ENCODE measurements around the gene SNRPN.
"Not testable (repeated sequence)": the region's sequence is repeated elsewhere in the genome, so short reads cannot be mapped to it uniquely, and the experiment has no call there.

The SNRPN gene

DNA sequence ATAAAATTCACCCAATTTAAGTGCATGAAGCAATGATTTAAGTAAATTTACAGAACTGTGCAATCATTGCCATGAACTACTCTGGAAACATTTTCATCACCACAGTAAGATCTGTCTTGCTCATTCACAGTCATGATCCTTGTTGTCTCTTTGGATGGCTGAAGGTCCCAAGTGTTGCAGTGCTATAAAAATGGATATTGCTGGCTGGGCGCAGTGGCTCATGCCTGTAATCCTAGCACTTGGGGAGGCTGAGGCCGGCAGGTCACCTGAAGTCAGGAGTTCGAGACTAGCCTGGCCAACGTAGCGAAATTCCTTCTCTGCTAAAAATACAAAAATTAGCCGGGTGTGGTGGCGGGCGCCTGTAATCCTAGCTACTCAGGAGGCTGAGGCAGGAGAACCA is 17.0 kb downstream of the SNRPN start:
- DNase-seq, result no peak

DNA sequence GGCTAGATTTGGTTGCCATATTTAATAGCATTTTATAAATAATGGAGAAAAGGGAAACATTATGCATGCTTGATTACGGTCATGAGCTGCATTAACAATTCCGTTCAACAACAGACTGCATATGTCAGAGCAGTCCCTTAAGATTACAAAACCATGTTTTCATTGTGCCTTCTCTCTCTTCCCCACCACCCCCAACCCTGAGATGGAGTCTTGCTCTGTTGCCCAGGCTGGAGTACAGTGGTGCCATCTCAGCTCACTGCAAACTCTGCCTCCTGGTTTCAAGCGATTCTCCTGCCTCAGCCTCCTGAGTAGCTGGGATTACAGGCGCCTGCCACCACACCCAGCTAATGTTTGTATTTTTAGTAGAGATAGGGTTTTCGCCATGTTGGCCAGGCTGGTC is 17.9 kb downstream of the SNRPN start:
- not testable (repeated sequence) for DNase-seq

DNA sequence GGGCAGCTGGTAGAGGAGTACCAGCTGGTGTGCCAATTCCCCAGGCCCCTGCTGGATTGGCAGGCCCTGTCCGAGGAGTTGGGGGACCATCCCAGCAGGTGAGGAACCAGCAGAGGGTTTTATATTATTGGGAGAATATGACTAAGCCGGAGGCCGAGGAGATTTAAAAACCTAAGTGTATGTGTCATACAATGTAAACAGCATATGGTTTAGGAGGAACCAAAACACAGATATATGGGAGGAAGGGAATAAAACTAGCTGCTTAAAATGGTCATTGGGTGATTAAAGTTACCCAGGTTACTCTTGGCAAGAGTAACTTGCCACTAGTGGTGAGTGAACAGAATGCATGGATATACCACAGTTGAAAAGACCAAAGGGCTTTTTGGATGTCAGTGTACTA is 22.1 kb downstream of the SNRPN start:
- DNase-seq, result no peak

DNA sequence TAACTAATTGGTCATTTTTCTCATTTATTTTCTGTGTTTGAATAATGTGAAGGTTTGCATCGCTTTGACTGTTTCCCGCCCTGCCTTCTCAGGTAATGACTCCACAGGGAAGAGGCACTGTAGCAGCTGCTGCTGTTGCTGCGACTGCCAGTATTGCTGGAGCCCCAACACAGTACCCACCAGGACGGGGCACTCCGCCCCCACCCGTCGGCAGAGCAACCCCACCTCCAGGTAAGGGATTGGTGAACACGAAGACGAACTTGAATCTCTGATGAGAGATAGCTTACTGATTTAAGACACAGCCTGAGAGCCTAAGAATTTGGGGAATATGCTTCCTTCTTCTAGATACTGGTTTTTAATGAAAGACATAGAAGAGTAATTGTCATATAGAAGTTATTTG is 22.9 kb downstream of the SNRPN start:
- no peak for DNase-seq

DNA sequence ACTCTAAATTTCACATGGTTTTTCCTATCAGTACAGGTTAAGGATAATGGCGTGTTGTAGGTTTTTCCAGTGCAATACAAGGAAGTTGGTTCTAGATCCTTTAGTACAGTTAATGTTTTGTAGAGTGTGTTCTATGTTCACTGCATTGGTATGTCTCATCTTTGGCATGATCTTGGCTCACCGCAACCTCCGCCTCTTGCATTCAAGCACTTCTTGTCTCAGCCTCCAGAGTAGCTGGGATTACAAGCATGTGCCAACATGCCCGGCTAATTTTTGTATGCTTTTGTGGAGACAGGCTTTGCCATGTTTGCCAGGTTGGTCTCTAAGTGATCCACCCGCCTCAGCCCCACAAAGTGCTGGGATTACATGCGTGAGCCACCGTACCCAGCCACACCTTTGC is 30.4 kb downstream of the SNRPN start:
- no peak for DNase-seq

DNA sequence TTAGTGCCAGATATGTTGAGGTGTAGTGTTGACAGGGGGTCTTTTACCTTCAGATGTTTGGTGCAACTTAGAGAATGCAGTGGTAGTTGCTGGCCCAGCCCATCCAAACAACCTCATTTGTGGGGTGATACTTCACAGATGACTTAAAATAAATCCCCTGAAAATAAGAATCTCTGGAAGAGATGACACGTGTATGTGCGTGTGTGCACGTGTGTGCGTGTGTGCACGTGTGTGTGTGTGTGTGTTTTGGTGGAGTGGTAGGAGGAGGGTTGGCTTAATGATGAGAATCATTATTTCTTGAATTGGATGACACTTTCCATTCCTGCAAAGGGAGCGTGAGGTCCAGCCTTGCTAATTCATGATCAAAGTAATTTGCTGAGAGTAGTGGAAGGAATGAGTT is 31.9 kb downstream of the SNRPN start:
- no peak for DNase-seq

DNA sequence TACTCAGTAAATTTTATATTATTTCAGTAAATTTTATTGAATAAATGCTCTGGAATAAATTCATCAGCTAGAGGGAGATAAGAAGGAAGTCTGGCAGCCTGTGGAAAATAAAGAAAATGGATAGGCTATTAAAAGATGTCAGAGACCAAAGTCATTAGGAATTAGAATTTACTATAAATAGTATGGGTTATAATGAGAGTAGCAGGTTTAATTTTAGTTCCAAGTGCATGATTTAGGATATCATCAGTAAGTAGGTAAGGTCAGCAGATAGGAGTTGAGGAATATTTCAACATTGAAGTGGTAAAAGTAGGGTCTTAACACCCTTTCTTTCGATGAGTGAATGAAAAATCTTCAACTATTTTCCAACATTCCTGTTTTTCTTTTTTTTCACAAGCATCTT is 64.6 kb downstream of the SNRPN start:
- DNase-seq, result no peak

DNA sequence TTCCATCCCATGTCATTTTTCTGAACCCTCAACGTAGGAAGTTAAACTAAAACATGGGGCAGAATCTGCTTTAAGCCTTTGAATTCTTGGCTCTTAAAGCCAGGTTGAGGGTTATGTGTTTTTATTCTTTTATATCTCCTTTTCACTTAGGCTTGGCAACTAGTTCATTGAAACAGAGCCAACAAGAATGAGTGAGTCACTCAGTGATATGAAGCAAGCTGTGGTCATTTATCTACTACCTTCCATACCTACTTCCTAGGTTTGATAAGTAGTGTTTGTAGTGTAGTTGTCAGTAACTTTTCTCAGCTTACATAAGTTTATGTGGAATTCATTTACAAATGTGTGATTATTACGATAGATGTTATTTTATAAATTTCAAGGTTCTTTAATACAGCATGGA is 67.4 kb downstream of the SNRPN start:
- no peak for DNase-seq
